RWPE2 (cell line): ENCODE results near the gene NOP9.

Experiments
- ATAC-seq: fragments of 200-7000 bp; cut with Tn5 transposase; 3 replicates; pipeline ENCODE4 v1.9.1; 2021; ENCODE audit warnings: low read depth
- DNase-seq: peaks from one replicate; pipeline ENCODE4 v3.0.0-alpha.2; 2020; ENCODE audit warnings: low spot score
- H3K27ac ChIP-seq: fragments of 450-650 bp; 2 replicates; pipeline ENCODE4 v1.5.1; 2017; ENCODE audit warnings: mild to moderate bottlenecking; ENCODE audit not compliant: poor library complexity, severe bottlenecking
- H3K27me3 ChIP-seq: fragments of 250-450 bp; sonication (Bioruptor Pico); 2 replicates; pipeline ENCODE4 v1.5.1; 2021; ENCODE audit warnings: mild to moderate bottlenecking, moderate library complexity; ENCODE audit not compliant: insufficient read depth, poor library complexity, severe bottlenecking
- H3K36me3 ChIP-seq: fragments of 250-450 bp; sonication (Bioruptor Pico); 2 replicates; pipeline ENCODE4 v1.5.1; 2020; ENCODE audit warnings: low read depth, mild to moderate bottlenecking, moderate library complexity
- H3K4me1 ChIP-seq: fragments of 250-450 bp; sonication (Bioruptor Pico); 2 replicates; pipeline ENCODE4 v1.5.1; 2021; ENCODE audit warnings: mild to moderate bottlenecking, moderate library complexity; ENCODE audit not compliant: insufficient read depth, poor library complexity, severe bottlenecking
- H3K4me3 ChIP-seq: fragments of 250-450 bp; sonication (Bioruptor Pico); 2 replicates; pipeline ENCODE4 v1.5.1; 2021; ENCODE audit warnings: mild to moderate bottlenecking, moderate library complexity; ENCODE audit not compliant: severe bottlenecking
- H3K9me3 ChIP-seq: fragments of 250-450 bp; sonication (Bioruptor Pico); 2 replicates; pipeline ENCODE4 v1.5.1; 2021; ENCODE audit warnings: mild to moderate bottlenecking, moderate library complexity; ENCODE audit not compliant: severe bottlenecking
- TF ChIP-seq, protein P1 (sequence below): fragments of 450-650 bp; IDR thresholded peaks from one replicate; pipeline ENCODE4 v1.5.1; 2017; ENCODE audit warnings: mild to moderate bottlenecking, moderate library complexity; ENCODE audit not compliant: poor library complexity, severe bottlenecking

NOP9 gene

DNA sequence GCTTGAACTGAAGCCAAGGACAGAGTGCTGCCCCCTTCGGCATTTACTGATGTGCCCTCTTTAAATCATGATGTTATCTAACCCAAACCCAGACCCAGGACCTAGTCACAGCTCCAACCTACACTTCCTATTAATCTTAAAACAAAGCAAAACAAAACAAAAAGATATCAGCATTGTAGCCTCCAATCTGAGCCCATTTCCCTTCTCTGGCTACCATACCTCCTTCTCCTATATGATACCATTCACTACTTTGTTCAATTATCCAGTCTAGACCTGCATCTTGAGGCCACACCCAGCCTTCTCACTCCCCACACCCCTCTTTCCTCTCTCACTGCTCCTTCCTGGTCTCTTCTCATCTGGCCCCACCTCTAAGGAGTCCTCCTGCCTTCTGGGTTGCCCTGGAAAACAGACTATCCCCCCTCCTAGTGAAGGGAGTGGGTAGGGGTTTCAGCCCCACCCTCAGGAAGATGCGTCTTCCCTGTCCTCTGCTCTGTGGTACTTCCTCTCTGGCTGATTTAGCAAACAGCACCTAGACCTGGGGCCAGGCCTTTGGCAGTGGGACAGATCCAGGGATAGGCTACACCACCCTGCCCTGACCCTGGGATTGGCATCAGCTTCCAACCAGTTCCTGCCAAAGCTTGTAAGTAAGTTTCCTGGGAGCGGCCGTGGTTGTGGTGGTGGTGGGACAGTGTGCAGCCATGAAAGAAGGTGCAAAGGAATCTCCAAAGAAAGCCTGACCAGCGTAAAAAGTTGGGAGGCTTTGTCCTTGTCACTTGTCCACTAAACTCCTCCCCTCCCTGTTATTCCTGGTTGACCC is 14.9 kb downstream of the NOP9 start:
- ATAC-seq (no peak), DNase-seq (no peak)
- no peak overlapping the region for H3K4me3 ChIP-seq
- TF ChIP-seq, protein P1, sequence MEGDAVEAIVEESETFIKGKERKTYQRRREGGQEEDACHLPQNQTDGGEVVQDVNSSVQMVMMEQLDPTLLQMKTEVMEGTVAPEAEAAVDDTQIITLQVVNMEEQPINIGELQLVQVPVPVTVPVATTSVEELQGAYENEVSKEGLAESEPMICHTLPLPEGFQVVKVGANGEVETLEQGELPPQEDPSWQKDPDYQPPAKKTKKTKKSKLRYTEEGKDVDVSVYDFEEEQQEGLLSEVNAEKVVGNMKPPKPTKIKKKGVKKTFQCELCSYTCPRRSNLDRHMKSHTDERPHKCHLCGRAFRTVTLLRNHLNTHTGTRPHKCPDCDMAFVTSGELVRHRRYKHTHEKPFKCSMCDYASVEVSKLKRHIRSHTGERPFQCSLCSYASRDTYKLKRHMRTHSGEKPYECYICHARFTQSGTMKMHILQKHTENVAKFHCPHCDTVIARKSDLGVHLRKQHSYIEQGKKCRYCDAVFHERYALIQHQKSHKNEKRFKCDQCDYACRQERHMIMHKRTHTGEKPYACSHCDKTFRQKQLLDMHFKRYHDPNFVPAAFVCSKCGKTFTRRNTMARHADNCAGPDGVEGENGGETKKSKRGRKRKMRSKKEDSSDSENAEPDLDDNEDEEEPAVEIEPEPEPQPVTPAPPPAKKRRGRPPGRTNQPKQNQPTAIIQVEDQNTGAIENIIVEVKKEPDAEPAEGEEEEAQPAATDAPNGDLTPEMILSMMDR, result no peak
- H3K36me3 ChIP-seq, result no peaks in the 10 kb centered on the region
- no peaks in the 10 kb centered on the region for H3K27me3 ChIP-seq
- peak overlapping the region; percentile 2 for H3K27ac ChIP-seq
- H3K4me1 ChIP-seq, result peaks cover 30% of the 10 kb centered on the region
- no peaks in the 10 kb centered on the region for H3K9me3 ChIP-seq

DNA sequence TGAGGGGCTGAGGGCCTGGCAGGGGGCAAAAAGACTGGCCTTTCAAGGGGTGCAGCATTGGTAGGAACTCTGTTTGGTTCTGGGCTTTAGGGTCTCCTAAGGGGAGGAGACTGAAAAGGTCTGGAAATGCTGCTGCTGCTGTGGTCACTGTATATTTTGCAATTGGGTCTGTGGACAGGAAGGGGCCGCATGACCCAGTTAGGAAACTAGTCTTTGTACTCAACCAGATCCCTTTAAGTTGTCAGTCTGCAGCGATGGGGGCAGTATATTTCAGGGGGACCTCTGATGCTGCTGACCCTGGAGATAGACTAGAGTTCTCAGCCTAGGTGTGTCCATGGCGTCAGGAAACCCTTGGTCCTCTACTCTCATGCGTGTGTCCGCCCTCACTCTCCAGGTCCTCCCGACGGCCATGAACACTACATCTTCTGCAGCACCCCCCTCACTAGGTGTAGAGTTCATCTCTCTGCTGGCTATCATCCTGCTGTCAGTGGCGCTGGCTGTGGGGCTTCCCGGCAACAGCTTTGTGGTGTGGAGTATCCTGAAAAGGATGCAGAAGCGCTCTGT is 15.7 kb downstream of the NOP9 start:
- Histone ChIP-seq H3K27ac (peak overlapping the region; percentile 2), H3K9me3 (no peaks in the 10 kb centered on the region), H3K4me3 (no peak overlapping the region), H3K27me3 (no peaks in the 10 kb centered on the region), H3K4me1 (peaks cover 22% of the 10 kb centered on the region), H3K36me3 (no peaks in the 10 kb centered on the region)
- DNase-seq (no peak), ATAC-seq (no peak)
- TF ChIP-seq, protein P1, result no peak

- TF ChIP-seq, protein P1, result no peak
- H3K4me3 ChIP-seq, result no peak overlapping the region
- ATAC-seq (no peak), DNase-seq (peak; percentile 71)
- H3K36me3 ChIP-seq, result no peaks in the 10 kb centered on the region
- no peaks in the 10 kb centered on the region for H3K27me3 ChIP-seq
- peaks cover 20% of the 10 kb centered on the region for H3K4me1 ChIP-seq
- H3K9me3 ChIP-seq, result no peaks in the 10 kb centered on the region
- no peak overlapping the region for H3K27ac ChIP-seq
Measured at GRCh38 chr14:24315807-24316596, 16.4 kb downstream of the NOP9 start.

DNA sequence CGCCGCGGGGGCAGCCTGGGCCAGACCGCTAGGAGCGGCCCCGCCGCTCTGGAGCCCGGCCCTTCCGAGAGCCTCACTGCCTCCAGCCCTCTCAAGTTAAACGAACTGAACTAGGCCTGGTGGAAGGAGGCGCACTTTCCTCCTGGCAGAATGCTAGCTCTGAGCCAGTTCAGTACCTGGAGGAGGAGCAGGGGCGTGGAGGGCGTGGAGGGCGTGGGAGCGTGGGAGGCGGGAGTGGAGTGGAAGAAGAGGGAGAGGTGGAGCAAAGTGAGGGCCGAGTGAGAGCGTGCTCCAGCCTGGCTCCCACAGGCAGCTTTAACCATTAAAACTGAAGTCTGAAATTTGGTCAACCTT is 16.9 kb downstream of the NOP9 start:
- H3K27me3 ChIP-seq, result no peaks in the 10 kb centered on the region

More for the DNA sequence above, 16.9 kb downstream of the NOP9 start:
- Histone ChIP-seq H3K4me1 (peaks cover 20% of the 10 kb centered on the region), H3K27ac (peak overlapping the region; percentile 1), H3K36me3 (no peaks in the 10 kb centered on the region), H3K4me3 (no peak overlapping the region), H3K9me3 (no peaks in the 10 kb centered on the region)
- DNase-seq, result no peak
- ATAC-seq, result no peak
- TF ChIP-seq, protein P1, result no peak
